D721Med (cell line): Measurements from ENCODE around the gene SNCG.
"Not testable (repeated sequence)": the region's sequence is repeated elsewhere in the genome, so short reads cannot be mapped to it uniquely, and the experiment has no call there.

ENCODE experiments used
- DNase-seq: peaks from one replicate; pipeline ENCODE4 v3.0.0; 2011; ENCODE audit warnings: low spot score; ENCODE audit not compliant: insufficient read length
- FAIRE-seq: peaks from 2 replicates; lab custom pipeline; 2011; peaks lifted over from hg19 to GRCh38; lab: Jason Lieb, UNC
- TF ChIP-seq, protein P1 (sequence below): IDR thresholded peaks from 2 replicates; pipeline ENCODE4 v1.5.1; 2012; ENCODE audit warnings: mild to moderate bottlenecking, control low read depth; ENCODE audit not compliant: insufficient read depth; ENCODE audit errors: missing control alignments

Gene SNCG

GRCh38 chr10:86988520-86988919 lies 30.1 kb downstream of the SNCG start:
- DNase-seq (no peak), FAIRE-seq (no peak)
- TF ChIP-seq, protein P1, sequence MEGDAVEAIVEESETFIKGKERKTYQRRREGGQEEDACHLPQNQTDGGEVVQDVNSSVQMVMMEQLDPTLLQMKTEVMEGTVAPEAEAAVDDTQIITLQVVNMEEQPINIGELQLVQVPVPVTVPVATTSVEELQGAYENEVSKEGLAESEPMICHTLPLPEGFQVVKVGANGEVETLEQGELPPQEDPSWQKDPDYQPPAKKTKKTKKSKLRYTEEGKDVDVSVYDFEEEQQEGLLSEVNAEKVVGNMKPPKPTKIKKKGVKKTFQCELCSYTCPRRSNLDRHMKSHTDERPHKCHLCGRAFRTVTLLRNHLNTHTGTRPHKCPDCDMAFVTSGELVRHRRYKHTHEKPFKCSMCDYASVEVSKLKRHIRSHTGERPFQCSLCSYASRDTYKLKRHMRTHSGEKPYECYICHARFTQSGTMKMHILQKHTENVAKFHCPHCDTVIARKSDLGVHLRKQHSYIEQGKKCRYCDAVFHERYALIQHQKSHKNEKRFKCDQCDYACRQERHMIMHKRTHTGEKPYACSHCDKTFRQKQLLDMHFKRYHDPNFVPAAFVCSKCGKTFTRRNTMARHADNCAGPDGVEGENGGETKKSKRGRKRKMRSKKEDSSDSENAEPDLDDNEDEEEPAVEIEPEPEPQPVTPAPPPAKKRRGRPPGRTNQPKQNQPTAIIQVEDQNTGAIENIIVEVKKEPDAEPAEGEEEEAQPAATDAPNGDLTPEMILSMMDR = no peak

DNA sequence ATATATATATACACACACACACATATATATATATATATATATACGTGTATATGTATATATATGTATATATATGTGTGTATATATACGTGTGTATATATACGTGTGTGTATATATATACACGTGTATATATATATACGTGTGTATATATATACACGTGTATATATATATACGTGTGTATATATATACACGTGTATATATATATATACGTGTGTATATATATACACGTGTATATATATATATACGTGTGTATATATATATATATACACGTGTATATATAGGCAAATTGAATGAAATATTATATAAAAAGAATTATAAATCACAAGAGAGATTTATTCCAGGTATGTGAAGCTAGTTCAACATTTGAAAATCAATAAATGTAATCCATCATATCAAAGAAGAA lies 33.0 kb downstream of the SNCG start:
- DNase-seq, FAIRE-seq: not testable (repeated sequence)

DNA sequence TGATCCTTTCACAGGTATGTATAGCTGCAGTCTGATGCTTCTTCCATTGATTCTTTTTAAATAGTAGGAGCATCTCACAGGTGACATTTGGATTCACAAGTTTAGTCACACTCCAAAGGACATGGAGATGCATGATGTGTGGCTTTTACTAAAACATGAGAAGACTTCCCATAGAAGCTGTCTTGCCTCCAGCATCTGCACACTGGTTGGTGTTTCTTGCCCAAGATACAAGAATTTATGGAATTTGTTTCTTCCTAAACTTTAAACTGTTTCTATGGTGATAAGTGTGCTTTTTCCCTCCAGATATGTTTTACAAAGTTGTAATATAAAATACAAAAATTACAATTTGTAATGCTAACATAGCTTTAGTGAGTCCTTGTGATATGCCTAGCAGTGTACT lies 34.1 kb downstream of the SNCG start:
- DNase-seq (no peak), FAIRE-seq (no peak)
- TF ChIP-seq, protein P1 = no peak

DNA sequence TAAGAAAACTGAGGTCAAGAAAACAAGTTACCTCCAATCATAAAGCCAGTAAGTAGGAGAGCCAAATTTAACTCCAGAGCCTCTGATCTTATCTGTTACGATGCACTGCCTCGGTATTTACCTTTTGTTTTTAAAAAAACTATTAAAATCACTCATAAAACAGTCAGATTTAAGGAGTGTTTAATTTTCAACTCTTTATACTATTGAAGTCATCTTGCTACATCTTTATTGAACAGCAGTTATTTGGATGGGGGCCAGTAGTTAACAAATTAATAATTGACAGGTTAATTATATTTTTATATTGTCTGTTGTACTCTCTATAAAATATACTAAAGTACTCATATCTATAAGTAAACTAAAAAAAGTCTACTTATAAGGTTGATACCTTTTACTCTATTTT lies 34.5 kb downstream of the SNCG start:
- TF ChIP-seq, protein P1 = no peak
- FAIRE-seq = no peak
- DNase-seq = no peak

DNA sequence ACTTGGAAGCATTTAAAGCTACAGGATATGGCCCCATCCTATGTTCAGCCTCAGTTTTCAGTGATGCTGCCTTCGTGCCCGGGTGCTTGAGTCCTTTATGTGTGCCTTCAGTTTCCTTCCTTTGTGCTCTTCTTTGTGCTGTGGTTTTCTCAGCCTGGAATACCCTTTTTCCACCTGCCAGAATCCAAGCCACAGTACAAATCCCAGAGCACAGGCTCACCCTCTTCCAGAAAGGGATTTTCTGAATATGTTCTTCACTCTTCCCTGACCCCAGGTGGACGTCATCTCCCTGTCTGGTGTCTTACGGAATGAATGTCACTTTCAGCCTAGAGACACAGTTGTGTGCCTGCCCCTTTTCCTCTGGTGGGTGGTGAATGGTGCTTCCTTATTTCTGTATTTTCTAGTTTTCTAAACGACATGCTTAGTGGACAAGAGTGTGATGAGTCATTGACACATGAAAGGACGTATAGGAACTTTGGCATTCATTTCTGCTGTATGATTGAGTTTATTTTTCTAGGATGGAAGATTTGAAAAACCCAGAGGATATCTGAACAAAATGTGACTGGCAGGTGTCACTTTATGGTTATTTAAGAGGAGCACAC lies 41.5 kb downstream of the SNCG start:
- FAIRE-seq, DNase-seq: not testable (repeated sequence)

DNA sequence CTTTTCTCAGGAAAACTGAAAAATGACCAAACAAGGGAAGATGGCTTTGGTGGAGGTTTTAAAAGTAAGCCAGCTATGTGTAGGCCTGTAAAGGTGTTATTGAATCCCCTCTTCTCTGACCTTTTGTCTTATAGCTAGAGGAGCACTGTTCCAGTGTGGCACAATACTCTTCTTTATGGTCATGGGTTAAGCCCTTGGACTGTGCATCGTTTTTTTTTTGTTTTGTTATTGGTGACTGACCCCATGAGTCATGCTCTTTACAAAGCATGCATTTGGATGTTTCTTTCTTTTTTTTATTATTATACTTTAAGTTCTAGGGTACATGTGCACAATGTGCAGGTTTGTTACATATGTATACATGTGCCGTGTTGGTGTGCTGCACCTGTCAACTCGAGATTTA lies 42.1 kb downstream of the SNCG start:
- FAIRE-seq (no peak), DNase-seq (no peak)
- TF ChIP-seq, protein P1 = no peak

DNA sequence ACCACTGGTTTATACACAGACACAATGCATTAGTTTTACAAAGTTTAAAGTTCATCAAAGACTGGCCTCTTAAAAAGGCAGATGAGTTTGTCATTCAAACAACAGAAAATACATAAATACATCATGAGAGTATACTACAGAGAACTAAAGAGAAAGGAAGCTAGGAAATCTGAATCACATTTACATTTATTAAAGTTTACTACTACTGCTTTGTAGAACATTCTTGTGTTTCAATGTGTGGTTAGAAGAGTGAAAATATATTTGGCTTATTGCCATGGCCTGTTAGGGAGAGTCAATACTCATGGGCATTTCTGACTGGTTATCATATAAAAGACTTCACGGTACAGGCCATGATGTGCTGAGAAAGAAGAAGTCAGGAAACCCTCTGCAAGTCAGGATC lies 48.7 kb downstream of the SNCG start:
- DNase-seq, FAIRE-seq: not testable (repeated sequence)

DNA sequence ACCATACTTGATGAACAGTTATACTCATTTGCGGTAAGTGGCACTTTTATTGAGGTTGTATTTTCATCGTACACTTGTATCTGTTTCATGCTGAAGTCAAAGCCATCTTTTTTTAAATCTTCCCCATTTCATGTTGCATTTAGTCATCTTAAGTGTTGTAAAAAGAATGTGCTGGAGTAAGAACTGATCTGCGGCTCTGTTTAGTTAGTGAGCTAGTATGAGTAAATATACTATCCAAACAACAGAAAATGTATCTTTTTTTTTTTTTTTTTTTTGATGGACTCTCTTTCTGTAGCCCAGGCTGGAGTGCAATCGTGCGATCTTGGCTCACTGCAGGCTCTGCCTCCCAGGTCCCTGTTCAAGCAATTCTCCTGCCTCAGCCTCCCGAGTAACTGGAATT lies 49.3 kb downstream of the SNCG start:
- not testable (repeated sequence) for DNase-seq, FAIRE-seq

DNA sequence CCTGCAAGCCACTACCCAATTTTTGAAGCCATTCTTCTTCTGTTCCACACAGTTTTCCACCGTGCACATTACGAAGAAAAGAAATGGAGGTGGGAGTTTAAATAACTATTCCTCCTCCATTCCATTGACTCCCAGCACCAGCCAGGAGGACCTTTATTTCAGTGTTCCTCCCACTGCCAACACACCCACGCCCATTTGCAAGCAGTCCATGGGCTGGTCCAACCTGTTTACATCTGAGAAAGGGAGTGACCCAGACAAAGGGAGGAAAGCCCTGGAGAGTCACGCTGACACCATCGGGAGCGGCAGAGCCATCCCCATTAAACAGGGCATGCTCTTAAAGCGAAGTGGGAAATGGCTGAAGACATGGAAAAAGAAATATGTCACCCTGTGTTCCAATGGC lies 49.9 kb downstream of the SNCG start:
- FAIRE-seq, DNase-seq: not testable (repeated sequence)

DNA sequence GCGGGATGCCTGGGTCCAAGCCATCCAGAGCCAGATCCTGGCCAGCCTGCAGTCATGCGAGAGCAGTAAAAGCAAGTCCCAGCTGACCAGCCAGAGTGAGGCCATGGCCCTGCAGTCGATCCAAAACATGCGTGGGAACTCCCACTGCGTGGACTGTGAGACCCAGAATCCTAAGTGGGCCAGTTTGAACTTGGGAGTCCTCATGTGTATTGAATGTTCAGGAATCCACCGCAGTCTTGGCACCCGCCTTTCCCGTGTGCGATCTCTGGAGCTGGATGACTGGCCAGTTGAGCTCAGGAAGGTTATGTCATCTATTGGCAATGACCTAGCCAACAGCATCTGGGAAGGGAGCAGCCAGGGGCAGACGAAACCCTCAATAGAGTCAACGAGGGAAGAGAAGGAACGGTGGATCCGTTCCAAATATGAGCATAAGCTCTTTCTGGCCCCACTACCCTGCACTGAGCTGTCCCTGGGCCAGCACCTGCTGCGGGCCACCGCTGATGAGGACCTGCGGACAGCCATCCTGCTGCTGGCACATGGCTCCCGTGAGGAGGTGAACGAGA lies 50.8 kb downstream of the SNCG start:
- not testable (repeated sequence) for FAIRE-seq, DNase-seq
